Liver (tissue), 9 donors: ENCODE measurements around the gene SMC6. TPM values are rescaled to one million over a fixed set of nuclear protein-coding genes. Genes with fewer than 3 reads are reported as not detected.

ENCODE experiments used
- DNase-seq: peaks from one replicate; pipeline ENCODE4 v3.0.0-alpha.2; 2017; ENCODE audit warnings: low spot score
- H3K27ac ChIP-seq, 2 donors: one replicate each; pipeline ENCODE4 v1.7.0; 2013; ENCODE audit warnings: inconsistent platforms in 2 of 2, low read length in 2 of 2, control low read depth in 1 of 2, low read depth in 1 of 2, mild to moderate bottlenecking in 1 of 2
- H3K27me3 ChIP-seq, 4 donors: one replicate each; pipeline versions ENCODE4 v1.6.1 to v1.7.0; 2013; ENCODE audit warnings: low read length in 3 of 4, inconsistent platforms in 1 of 4, mild to moderate bottlenecking in 1 of 4, moderate library complexity in 1 of 4; ENCODE audit not compliant: control insufficient read depth in 4 of 4, insufficient read depth in 4 of 4
- H3K36me3 ChIP-seq, 4 donors: one replicate each; pipeline versions ENCODE4 v1.6.1 to v1.7.0; 2013; ENCODE audit warnings: low read length in 3 of 4, mild to moderate bottlenecking in 3 of 4, low read depth in 1 of 4, moderate library complexity in 1 of 4; ENCODE audit not compliant: control insufficient read depth in 4 of 4, insufficient read depth in 3 of 4
- H3K4me1 ChIP-seq, 4 donors: one replicate each; pipeline versions ENCODE4 v1.6.1 to v1.7.0; 2013; ENCODE audit warnings: low read length in 3 of 4, mild to moderate bottlenecking in 3 of 4, moderate library complexity in 1 of 4; ENCODE audit not compliant: control insufficient read depth in 4 of 4, insufficient read depth in 4 of 4
- H3K4me3 ChIP-seq, 3 donors: one replicate each; pipeline versions ENCODE4 v1.6.1 to v1.7.0; 2013; ENCODE audit warnings: low read length in 3 of 3, control low read depth in 1 of 3, low read depth in 1 of 3, mild to moderate bottlenecking in 1 of 3
- H3K9ac ChIP-seq, 2 donors: one replicate each; pipeline ENCODE4 v1.7.0; 2013; ENCODE audit warnings: low read length in 2 of 2, mild to moderate bottlenecking in 2 of 2, moderate library complexity in 2 of 2, control low read depth in 1 of 2, low read depth in 1 of 2
- H3K9me3 ChIP-seq, 4 donors: one replicate each; pipeline versions ENCODE4 v1.6.1 to v1.7.0; 2013; ENCODE audit warnings: low read length in 3 of 4; ENCODE audit not compliant: control insufficient read depth in 4 of 4
- CTCF ChIP-seq: fragments of 150-350 bp; IDR thresholded peaks from 2 replicates; pipeline ENCODE4 v1.5.1; 2017; ENCODE audit warnings: improper control_type of control experiment, low read depth, low read length; ENCODE audit not compliant: missing input control
- FOXA1 ChIP-seq: IDR thresholded peaks from 2 replicates; pipeline ENCODE4 v1.6.1; 2016; ENCODE audit warnings: antibody characterized with exemption
- HNF4A ChIP-seq, 2 donors: conservative IDR thresholded peaks; 2 replicates each; pipeline ENCODE4 v1.6.1; 2016; ENCODE audit warnings: antibody characterized with exemption in 2 of 2, mild to moderate bottlenecking in 2 of 2
- HNF4G ChIP-seq: IDR thresholded peaks from 2 replicates; pipeline ENCODE4 v1.6.1; 2016; ENCODE audit warnings: antibody characterized with exemption
- NR2F2 ChIP-seq: IDR thresholded peaks from 2 replicates; pipeline ENCODE4 v1.6.1; 2016; ENCODE audit warnings: antibody characterized with exemption
- RAD21 ChIP-seq, 2 donors: IDR thresholded peaks; 2 replicates each; pipeline ENCODE4 v1.6.1; 2016; ENCODE audit warnings: antibody characterized with exemption in 2 of 2, mild to moderate bottlenecking in 2 of 2
- SP1 ChIP-seq: IDR thresholded peaks from 2 replicates; pipeline ENCODE4 v1.6.1; 2018; ENCODE audit warnings: antibody characterized with exemption, mild to moderate bottlenecking
- YY1 ChIP-seq: IDR thresholded peaks from 2 replicates; pipeline ENCODE4 v1.6.1; 2016; ENCODE audit warnings: antibody characterized with exemption, mild to moderate bottlenecking
- ZBTB33 ChIP-seq: IDR thresholded peaks from 2 replicates; pipeline ENCODE4 v1.6.1; 2016; ENCODE audit warnings: antibody characterized with exemption
- WGBS: extraction: QIAGEN DNeasy Blood & Tissue Kit; methylation state at CpG from one replicate; pipeline ENCODE4 v1.1.7; 2013; 5-methylcytosine and 5-hydroxymethylcytosine counted together
- polyA plus RNA-seq, 2 donors: library from polyadenylated mRNA; stranded (reverse) in 1 of 2; unstranded in 1 of 2; fragments of 200-250 nt in 1 of 2; fragments of >200 nt in 1 of 2; fragmentation: Nextera tagmentation in 1 of 2; extraction: Ambion mirVana in 1 of 2; gene quantifications; one replicate each; pipeline versions ENCODE4 v1.2.1 to v1.2.3, GENCODE V29; 2013 to 2015
- total RNA-seq, 2 donors: library from RNA; depleted of rRNA; stranded (reverse); fragments of >200 nt; gene quantifications; one replicate each; pipeline ENCODE4 v1.2.3, GENCODE V29; 2014
- donor health status: healthy.
- donor health status: healthy.
- donor health status: healthy.
- donor health status: healthy.
- donor health status: healthy.

SMC6 gene
- total and polyA plus RNA-seq, 4 donors, result 2.6 to 22.3 (median 11.0) TPM

GRCh38 chr2:17733599-17733998 lies 20.0 kb downstream of the SMC6 start:
- no peak overlapping the region for H3K27ac ChIP-seq
- TF ChIP-seq NR2F2 (no peak), CTCF (no peak), HNF4A (conservative IDR thresholded peaks at IDR 0.05) (no peak), RAD21 (IDR thresholded peaks at IDR 0.05) (no peak), ZBTB33 (no peak), HNF4G (no peak), FOXA1 (no peak), YY1 (no peak)
- H3K27me3 ChIP-seq, result no peaks in the 10 kb centered on the region
- no peak for DNase-seq
- 88% methylated on average over 1 of the region's 1 CpG for whole genome bisulfite sequencing
- H3K4me1 ChIP-seq, result no peaks in the 10 kb centered on the region
- no peaks in the 10 kb centered on the region for H3K9me3 ChIP-seq
- no peak overlapping the region for H3K9ac ChIP-seq
- no peak overlapping the region for H3K4me3 ChIP-seq
- H3K36me3 ChIP-seq, result peaks cover 3 to 57% (median 45%) of the 10 kb centered on the region in 4 donors

GRCh38 chr2:17729880-17730279 lies 23.7 kb downstream of the SMC6 start:
- Histone ChIP-seq H3K4me3 (no peak overlapping the region), H3K9me3 (no peaks in the 10 kb centered on the region), H3K36me3 (peaks cover 1 to 32% (median 21%) of the 10 kb centered on the region in 4 donors), H3K27ac (no peak overlapping the region), H3K4me1 (no peaks in the 10 kb centered on the region), H3K27me3 (no peaks in the 10 kb centered on the region), H3K9ac (no peak overlapping the region)
- WGBS, result 42% methylated on average over 2 of the region's 2 CpGs
- no peak for TF ChIP-seq HNF4G
- no peak for DNase-seq

- TF ChIP-seq RAD21 (IDR thresholded peaks at IDR 0.05) (no peak), SP1 (no peak)
- peaks cover 0 to 36% (median 27%) of the 10 kb centered on the region in 4 donors for H3K36me3 ChIP-seq
- no peak overlapping the region for H3K27ac ChIP-seq
- 97% methylated on average over 6 of the region's 6 CpGs for WGBS
- DNase-seq, result no peak
- no peaks in the 10 kb centered on the region for H3K9me3 ChIP-seq
- H3K9ac ChIP-seq, result no peak overlapping the region
- no peaks in the 10 kb centered on the region for H3K27me3 ChIP-seq
- H3K4me3 ChIP-seq, result no peak overlapping the region
- H3K4me1 ChIP-seq, result no peaks in the 10 kb centered on the region
Observed at GRCh38 chr2:17728210-17728609, 25.4 kb downstream of the SMC6 start.
